CD4-positive, CD25-positive, alpha-beta regulatory T cell (primary cell): Measurements from ENCODE around the gene DUXA. TPM values are rescaled to one million over a fixed set of nuclear protein-coding genes. Genes with fewer than 3 reads are reported as not detected.

Experiments used
- ATAC-seq, 2 donors: fragments of 150-1000 bp; cut with Tn5 transposase; one replicate each; pipeline ENCODE4 v1.10.0; 2021; ENCODE audit warnings: low read depth in 2 of 2, moderate number of reproducible peaks in 2 of 2, moderate library complexity in 1 of 2
- DNase-seq, 3 donors: peaks; one replicate each; pipeline versions ENCODE4 v3.0.0 to v3.0.0-alpha.2; 2012 to 2022; ENCODE audit warnings: mixed read lengths in 1 of 3
- H3K27ac ChIP-seq: one replicate; pipeline ENCODE4 v1.7.0; 2013; ENCODE audit warnings: mild to moderate bottlenecking, low read length; ENCODE audit not compliant: insufficient read depth, poor library complexity, severe bottlenecking
- H3K27me3 ChIP-seq: one replicate; pipeline ENCODE4 v1.7.0; 2013; ENCODE audit warnings: low read length; ENCODE audit not compliant: control insufficient read depth, insufficient read depth
- H3K36me3 ChIP-seq: one replicate; pipeline ENCODE4 v1.7.0; 2013; ENCODE audit warnings: mild to moderate bottlenecking, low read length, moderate library complexity; ENCODE audit not compliant: control insufficient read depth, insufficient read depth
- H3K4me1 ChIP-seq: 2 replicates; pipeline ENCODE4 v1.7.0; 2013; ENCODE audit warnings: mild to moderate bottlenecking, low read length; ENCODE audit not compliant: insufficient read depth, control insufficient read depth, poor library complexity, severe bottlenecking
- H3K4me3 ChIP-seq: one replicate; pipeline ENCODE4 v1.7.0; 2013; ENCODE audit warnings: low read depth, mild to moderate bottlenecking, low read length, moderate library complexity
- H3K9me3 ChIP-seq, 2 experiments: 1 replicate in 1 of 2; 2 replicates in 1 of 2; pipeline ENCODE4 v1.7.0; 2013; ENCODE audit warnings: low read length in 2 of 2, mild to moderate bottlenecking in 1 of 2, moderate library complexity in 1 of 2; ENCODE audit not compliant: control insufficient read depth in 2 of 2
- H3K27ac Mint-ChIP-seq, 3 donors: one replicate each; pipeline ENCODE4 v1.8.0; 2020 to 2022; ENCODE audit warnings: mild to moderate bottlenecking in 3 of 3, mixed read lengths in 3 of 3, moderate library complexity in 2 of 3
- H3K27me3 Mint-ChIP-seq: one replicate; pipeline ENCODE4 v1.8.0; 2022; ENCODE audit warnings: mild to moderate bottlenecking, mixed read lengths
- H3K36me3 Mint-ChIP-seq: one replicate; pipeline ENCODE4 v1.8.0; 2020; ENCODE audit warnings: mixed read lengths
- H3K4me1 Mint-ChIP-seq, 4 donors: one replicate each; pipeline ENCODE4 v1.8.0; 2020 to 2022; ENCODE audit warnings: mixed read lengths in 4 of 4, mild to moderate bottlenecking in 1 of 4
- H3K4me3 Mint-ChIP-seq, 4 donors: one replicate each; pipeline ENCODE4 v1.8.0; 2020 to 2022; ENCODE audit warnings: mild to moderate bottlenecking in 4 of 4, mixed read lengths in 4 of 4, moderate library complexity in 3 of 4
- H3K9me3 Mint-ChIP-seq, 7 donors: one replicate each; pipeline ENCODE4 v1.8.0; 2020 to 2022; ENCODE audit warnings: mixed read lengths in 7 of 7, mild to moderate bottlenecking in 3 of 7, moderate library complexity in 2 of 7
- polyA plus RNA-seq, 4 donors: library from polyadenylated mRNA; unstranded; fragments of 300-500 nt; fragmentation: Illumina TruSeq; gene quantifications; one replicate each; pipeline ENCODE4 v1.2.3, GENCODE V29; 2021
- total RNA-seq: library from RNA; stranded (reverse); gene quantifications from one replicate; pipeline ENCODE4 v1.2.3, GENCODE V29; 2022

DUXA gene
- total and polyA plus RNA-seq, 5 donors from 2014 or later: not detected

GRCh38 chr19:57105976-57106721 is 61.1 kb downstream of the DUXA start:
- Mint-ChIP-seq H3K4me1 (peaks cover 0 to 8% (median 2%) of the 10 kb centered on the region in 4 donors), H3K9me3 (peaks cover 0 to 21% (median 5%) of the 10 kb centered on the region in 7 donors)
- H3K9me3 ChIP-seq: peaks cover 16 to 25% of the 10 kb centered on the region in 2 experiments

More at GRCh38 chr19:57105976-57106721, 61.1 kb downstream of the DUXA start:
- Histone ChIP-seq H3K27ac (no peak overlapping the region), H3K36me3 (no peaks in the 10 kb centered on the region), H3K27me3 (no peaks in the 10 kb centered on the region), H3K4me3 (no peak overlapping the region), H3K4me1 (no peaks in the 10 kb centered on the region)
- no peaks in the 10 kb centered on the region for H3K27me3 Mint-ChIP-seq
- H3K4me3 Mint-ChIP-seq: no peak overlapping the region
- no peak for ATAC-seq
- H3K27ac Mint-ChIP-seq: no peak overlapping the region
- no peak for DNase-seq
- no peaks in the 10 kb centered on the region for H3K36me3 Mint-ChIP-seq

Other genes starting within 250 kb of the DUXA start
- not detected for gene USP29, start 47.5 kb downstream of the DUXA start, total RNA-seq
- gene USP29, start 47.5 kb downstream of the DUXA start, polyA plus RNA-seq: not detected
- gene ZIM3, start 22.3 kb downstream of the DUXA start, total RNA-seq: not detected
- gene ZIM3, start 22.3 kb downstream of the DUXA start, polyA plus RNA-seq: not detected
- 35.9 TPM for gene ZNF264, start 24.0 kb upstream of the DUXA start, total RNA-seq
- gene ZNF264, start 24.0 kb upstream of the DUXA start, polyA plus RNA-seq: 10 to 100 TPM; 12.9 to 25.4 (median 18.1) TPM
- gene AURKC, start 63.5 kb upstream of the DUXA start, total RNA-seq: 0.69 TPM
- under 1 TPM in 1 of 4 donors, not detected in 3; 0.22 TPM for gene AURKC, start 63.5 kb upstream of the DUXA start, polyA plus RNA-seq
- gene ZNF805, start 73.1 kb upstream of the DUXA start, total RNA-seq: 30.7 TPM
- 1 to 10 TPM; 1.9 to 6.6 (median 4.0) TPM for gene ZNF805, start 73.1 kb upstream of the DUXA start, polyA plus RNA-seq
- 68.5 TPM for gene ZNF460, start 113.0 kb upstream of the DUXA start, total RNA-seq
- gene ZNF460, start 113.0 kb upstream of the DUXA start, polyA plus RNA-seq: 1 to 10 TPM; 3.0 to 9.5 (median 5.3) TPM
- gene ZNF543, start 153.0 kb upstream of the DUXA start, total RNA-seq: 4.5 TPM
- gene ZNF543, start 153.0 kb upstream of the DUXA start, polyA plus RNA-seq: 1 to 10 TPM; 2.6 to 6.6 (median 4.5) TPM
- 6.8 TPM for gene ZNF304, start 183.8 kb upstream of the DUXA start, total RNA-seq
- 1 to 10 TPM; 1.9 to 4.4 (median 2.8) TPM for gene ZNF304, start 183.8 kb upstream of the DUXA start, polyA plus RNA-seq
- 11.4 TPM for gene TRAPPC2B, start 196.1 kb upstream of the DUXA start, total RNA-seq
- 10 to 100 TPM; 23.0 to 28.6 (median 25.3) TPM for gene TRAPPC2B, start 196.1 kb upstream of the DUXA start, polyA plus RNA-seq
- 2.1 TPM for gene ZNF547, start 196.1 kb upstream of the DUXA start, total RNA-seq
- gene ZNF547, start 196.1 kb upstream of the DUXA start, polyA plus RNA-seq: 1 to 10 TPM in 2 of 4 donors, under 1 TPM in 1, not detected in 1; 0.77 to 1.9 (median 1.5) TPM
- 75.9 TPM for gene ZNF548, start 222.4 kb upstream of the DUXA start, total RNA-seq
- 10 to 100 TPM; 14.6 to 21.7 (median 17.7) TPM for gene ZNF548, start 222.4 kb upstream of the DUXA start, polyA plus RNA-seq
- 5.6 TPM for gene ZNF17, start 243.7 kb upstream of the DUXA start, total RNA-seq
- gene ZNF17, start 243.7 kb upstream of the DUXA start, polyA plus RNA-seq: 1 to 10 TPM; 2.9 to 9.7 (median 5.3) TPM